Renal cortex interstitium (tissue), 11 donors: ENCODE data around the gene LRRN2. TPM values are rescaled to one million over a fixed set of nuclear protein-coding genes. Genes with fewer than 3 reads are reported as not detected.
"Not testable (repeated sequence)": the region's sequence is repeated elsewhere in the genome, so short reads cannot be mapped to it uniquely, and the experiment has no call there.

Source experiments
- DNase-seq, 11 donors: peaks; one replicate each; pipeline ENCODE4 v3.0.0-alpha.2; 2013; ENCODE audit warnings: low read depth in 9 of 11, low spot score in 4 of 11; ENCODE audit errors: extremely low read depth in 1 of 11
- polyA plus RNA-seq, 3 donors: library from polyadenylated mRNA; unstranded; fragments of 120-200 nt; gene quantifications; one replicate each; pipeline ENCODE4 v1.2.1, GENCODE V29; 2013; ENCODE audit not compliant: insufficient read length in 3 of 3

The LRRN2 gene
- polyA plus RNA-seq, 3 donors, result 10.8 to 14.2 (median 13.4) TPM

- no peak for DNase-seq
Measured at GRCh38 chr1:204650911-204651570, 34.5 kb downstream of the LRRN2 start.

- no peak for DNase-seq
Measured at GRCh38 chr1:204649721-204650521, 35.6 kb downstream of the LRRN2 start.

- DNase-seq, result no peak
Measured at GRCh38 chr1:204648576-204648975, 37.0 kb downstream of the LRRN2 start.

GRCh38 chr1:204647805-204648153 lies 37.8 kb downstream of the LRRN2 start:
- no peak for DNase-seq

- DNase-seq, result peak in 6 of 11 donors; percentile 38 to 64 (median 53)
Measured at GRCh38 chr1:204647114-204647804, 38.3 kb downstream of the LRRN2 start.

GRCh38 chr1:204645666-204646065 lies 39.9 kb downstream of the LRRN2 start:
- DNase-seq, result no peak

- no peak for DNase-seq
Measured at GRCh38 chr1:204645251-204645650, 40.3 kb downstream of the LRRN2 start.

- no peak for DNase-seq
Measured at GRCh38 chr1:204643503-204643902, 42.0 kb downstream of the LRRN2 start.

GRCh38 chr1:204641936-204642335 lies 43.6 kb downstream of the LRRN2 start:
- DNase-seq, result no peak

- no peak for DNase-seq
Measured at GRCh38 chr1:204641455-204641854, 44.1 kb downstream of the LRRN2 start.

GRCh38 chr1:204640578-204640977 lies 45.0 kb downstream of the LRRN2 start:
- no peak for DNase-seq

- DNase-seq, result no peak
Measured at GRCh38 chr1:204634260-204634910, 51.2 kb downstream of the LRRN2 start.

GRCh38 chr1:204633665-204634064 lies 51.9 kb downstream of the LRRN2 start:
- no peak for DNase-seq

GRCh38 chr1:204630132-204630905 lies 55.2 kb downstream of the LRRN2 start:
- DNase-seq, result no peak

- DNase-seq, result not testable (repeated sequence)
Measured at GRCh38 chr1:204629459-204629858, 56.1 kb downstream of the LRRN2 start.

- no peak for DNase-seq
Measured at GRCh38 chr1:204628868-204629267, 56.7 kb downstream of the LRRN2 start.

GRCh38 chr1:204627436-204627835 lies 58.1 kb downstream of the LRRN2 start:
- no peak for DNase-seq

- no peak for DNase-seq
Measured at GRCh38 chr1:204626381-204626780, 59.2 kb downstream of the LRRN2 start.
